Natural killer cell (primary cell): ENCODE data around the gene CHKB. TPM values are rescaled to one million over a fixed set of nuclear protein-coding genes. Genes with fewer than 3 reads are reported as not detected.

ENCODE experiments used
- ATAC-seq, 3 donors: fragments of 150-1000 bp in 2 of 3; fragments of 200-7000 bp in 1 of 3; cut with Tn5 transposase; 1 replicate in 1 of 3; 2 replicates in 2 of 3; pipeline ENCODE4 v1.10.0; 2021; ENCODE audit warnings: mild to moderate bottlenecking in 2 of 3, moderate library complexity in 2 of 3
- DNase-seq, 2 donors: peaks; one replicate each; pipeline versions ENCODE4 v3.0.0 to v3.0.0-alpha.2; 2013 to 2021; ENCODE audit warnings: mixed read lengths in 1 of 2
- H3K27ac ChIP-seq: one replicate; pipeline ENCODE4 v1.5.1; 2013; ENCODE audit warnings: mild to moderate bottlenecking, low read length
- H3K27me3 ChIP-seq: one replicate; pipeline ENCODE4 v1.6.1; 2013; ENCODE audit warnings: low read length; ENCODE audit not compliant: control insufficient read depth, insufficient read depth
- H3K36me3 ChIP-seq: one replicate; pipeline ENCODE4 v1.6.1; 2013; ENCODE audit warnings: low read length; ENCODE audit not compliant: control insufficient read depth, insufficient read depth
- H3K4me1 ChIP-seq: one replicate; pipeline ENCODE4 v1.6.1; 2013; ENCODE audit warnings: low read length; ENCODE audit not compliant: control insufficient read depth, insufficient read depth
- H3K4me3 ChIP-seq: one replicate; pipeline ENCODE4 v1.5.1; 2013; ENCODE audit warnings: low read length
- H3K9me3 ChIP-seq: one replicate; pipeline ENCODE4 v1.6.1; 2013; ENCODE audit warnings: low read length; ENCODE audit not compliant: control insufficient read depth, insufficient read depth
- H3K27ac Mint-ChIP-seq, 2 donors: one replicate each; pipeline ENCODE4 v1.8.0; 2022; ENCODE audit warnings: mild to moderate bottlenecking in 2 of 2, mixed read lengths in 2 of 2, moderate library complexity in 1 of 2
- H3K27me3 Mint-ChIP-seq, 2 donors: one replicate each; pipeline ENCODE4 v1.8.0; 2022; ENCODE audit warnings: low read depth in 2 of 2, mixed read lengths in 2 of 2
- H3K36me3 Mint-ChIP-seq: one replicate; pipeline ENCODE4 v1.8.0; 2022; ENCODE audit warnings: mixed read lengths
- H3K4me1 Mint-ChIP-seq, 2 donors: one replicate each; pipeline ENCODE4 v1.8.0; 2022; ENCODE audit warnings: mixed read lengths in 2 of 2
- H3K4me3 Mint-ChIP-seq: one replicate; pipeline ENCODE4 v1.8.0; 2022; ENCODE audit warnings: mild to moderate bottlenecking, moderate library complexity, mixed read lengths
- H3K9me3 Mint-ChIP-seq, 2 donors: one replicate each; pipeline ENCODE4 v1.8.0; 2022; ENCODE audit warnings: mixed read lengths in 2 of 2
- CTCF ChIP-seq: fragments of 200-600 bp; IDR thresholded peaks from one replicate; pipeline ENCODE4 v1.8.0; 2022; ENCODE audit warnings: antibody characterized with exemption
- WGBS: methylation state at CpG from one replicate; pipeline ENCODE4 v1.1.7; 2013; ENCODE audit warnings: missing lambda C conversion rate; ENCODE audit not compliant: insufficient coverage; 5-methylcytosine and 5-hydroxymethylcytosine counted together
- intact Hi-C: fragments of 100-400 bp; cut with micrococcal nuclease; formaldehyde crosslinking; loops from one replicate; pipeline ENCODE4 v1.14.2; 2022
- total RNA-seq, 4 donors: library from RNA; stranded (reverse); fragments of 120-200 nt in 1 of 4; gene quantifications; one replicate each; pipeline versions ENCODE4 v1.2.3 to v1.2.4, GENCODE V29; 2013 to 2022

The CHKB gene
- total RNA-seq, 3 donors from 2014 or later (not counting 1 experiment from before 2014, with no cell fraction given), result 166 to 204 (median 180) TPM

- intact Hi-C loops, result no loop called here
- peaks cover 2% of the 10 kb centered on the region for H3K36me3 ChIP-seq
- ATAC-seq (no peak), DNase-seq (no peak)
- H3K27me3 ChIP-seq, result no peaks in the 10 kb centered on the region
- H3K9me3 ChIP-seq, result no peaks in the 10 kb centered on the region
- no peaks in the 10 kb centered on the region for H3K9me3 Mint-ChIP-seq
- H3K4me3 ChIP-seq, result no peak overlapping the region
- no peak for TF ChIP-seq CTCF
- H3K4me1 ChIP-seq, result peaks cover 39% of the 10 kb centered on the region
- WGBS, result 93% methylated on average over 8 of the region's 8 CpGs
- no peaks in the 10 kb centered on the region for H3K27me3 Mint-ChIP-seq
- no peak overlapping the region for H3K27ac Mint-ChIP-seq
- H3K36me3 Mint-ChIP-seq, result no peaks in the 10 kb centered on the region
- no peak overlapping the region for H3K4me3 Mint-ChIP-seq
- H3K27ac ChIP-seq, result no peak overlapping the region
- peaks cover 0 to 31% of the 10 kb centered on the region in 2 donors for H3K4me1 Mint-ChIP-seq
These were observed 3.8 kb downstream of the CHKB start for GRCh38 chr22:50578776-50579310.

- Histone ChIP-seq H3K36me3 (peaks cover 2% of the 10 kb centered on the region), H3K27ac (no peak within 1 kb of the TSS), H3K4me1 (peaks cover 33% of the 10 kb centered on the region), H3K9me3 (no peaks in the 10 kb centered on the region), H3K4me3 (no peak within 1 kb of the TSS), H3K27me3 (no peaks in the 10 kb centered on the region)
- Mint-ChIP-seq H3K4me1 (peaks cover 0 to 25% of the 10 kb centered on the region in 2 donors), H3K4me3 (no peak within 1 kb of the TSS), H3K27me3 (no peaks in the 10 kb centered on the region), H3K9me3 (no peaks in the 10 kb centered on the region), H3K27ac (no peak within 1 kb of the TSS), H3K36me3 (no peaks in the 10 kb centered on the region)
- TF ChIP-seq CTCF, result no peak
- WGBS, result 51% methylated on average over 63 of the region's 63 CpGs
- ATAC-seq, result no peak
- no peak for DNase-seq
- intact Hi-C loops, result no loop called here
These were observed 4.5 kb downstream of the CHKB start, which contains the start of gene CPT1B for GRCh38 chr22:50577987-50578775. Gene CPT1B, minus strand, starts transcription at chr22:50578427. Its CDS starts 512 bp downstream, at chr22:50577915.

- no peak for DNase-seq
- no peak overlapping the region for H3K4me3 ChIP-seq
These were observed 5.0 kb downstream of the CHKB start for GRCh38 chr22:50577697-50577986.

More at GRCh38 chr22:50577697-50577986, 5.0 kb downstream of the CHKB start:
- H3K36me3 Mint-ChIP-seq, result no peaks in the 10 kb centered on the region
- Histone ChIP-seq H3K36me3 (peaks cover 2% of the 10 kb centered on the region), H3K27me3 (no peaks in the 10 kb centered on the region), H3K27ac (no peak overlapping the region), H3K9me3 (no peaks in the 10 kb centered on the region), H3K4me1 (peaks cover 32% of the 10 kb centered on the region)
- 54% methylated on average over 23 of the region's 23 CpGs for WGBS
- TF ChIP-seq CTCF, result no peak
- no peak for ATAC-seq
- intact Hi-C loops, result no loop called here
- H3K4me3 Mint-ChIP-seq, result no peak overlapping the region
- H3K27me3 Mint-ChIP-seq, result no peaks in the 10 kb centered on the region
- no peak overlapping the region for H3K27ac Mint-ChIP-seq
- H3K9me3 Mint-ChIP-seq, result no peaks in the 10 kb centered on the region
- peaks cover 0 to 22% of the 10 kb centered on the region in 2 donors for H3K4me1 Mint-ChIP-seq
